K562 (cell line): ENCODE results near the gene S100A4. TPM values are rescaled to one million over a fixed set of nuclear protein-coding genes. Genes with fewer than 3 reads are reported as not detected.

Experiments used
- ATAC-seq: fragments of 200-7000 bp; cut with Tn5 transposase; 3 replicates; pipeline ENCODE4 v1.9.1; 2020; ENCODE audit warnings: moderate library complexity
- BruUV-seq: library from RNA; stranded (reverse); fragments of 400-500 nt; replicated peaks from 2 replicates; lab custom pipeline; 2021; lab: Mats Ljungman, UMichigan
- CTCF ChIA-PET: fragments of 300-600 bp; formaldehyde crosslinking; extraction: SDS; loops from one replicate; lab custom pipeline; 2021; ENCODE audit warnings: low intra/inter-chr PET ratio; lab: Yijun Ruan, JAX
- POLR2A ChIA-PET: fragments of 300-600, 350-650 bp; sonication (Branson Sonifier 250); formaldehyde crosslinking; extraction: SDS; loops from one replicate; lab custom pipeline; 2021; ENCODE audit warnings: antibody characterized with exemption, inconsistent platforms; lab: Yijun Ruan, JAX
- DNase-seq, 4 experiments: peaks; one replicate each; pipeline versions ENCODE4 v3.0.0 to v3.0.0-alpha.2; 2011 to 2018; ENCODE audit warnings: low spot score in 3 of 4, mixed read lengths in 3 of 4; ENCODE audit errors: extremely low read depth in 1 of 4
- FAIRE-seq: peaks from 2 replicates; lab custom pipeline; 2011; peaks lifted over from hg19 to GRCh38; lab: Jason Lieb, UNC
- H2AFZ ChIP-seq: 2 replicates; pipeline ENCODE4 v1.6.0; 2011; ENCODE audit warnings: low read depth, low read length, control low read depth, inconsistent platforms
- H3K27ac ChIP-seq: fragments of 200-600 bp; 3 replicates; pipeline ENCODE4 v1.8.0; 2011; ENCODE audit warnings: low read depth, mild to moderate bottlenecking, control low read depth, inconsistent platforms, low read length, moderate library complexity, mixed read lengths; ENCODE audit errors: extremely low read depth
- H3K27me3 ChIP-seq, 2 experiments: fragments of 300-600 bp in 1 of 2; 2 replicates in 1 of 2; 3 replicates in 1 of 2; pipeline versions ENCODE4 v1.6.0 to v1.8.0; 2011; ENCODE audit warnings: inconsistent platforms in 2 of 2, low read length in 2 of 2, mild to moderate bottlenecking in 1 of 2, mixed read lengths in 1 of 2, moderate library complexity in 1 of 2; ENCODE audit not compliant: control insufficient read depth in 2 of 2, insufficient read depth in 2 of 2
- H3K36me3 ChIP-seq: fragments of 300-600 bp; 3 replicates; pipeline ENCODE4 v1.8.0; 2011; ENCODE audit warnings: mild to moderate bottlenecking, low read length, inconsistent platforms; ENCODE audit not compliant: control insufficient read depth, insufficient read depth
- H3K4me1 ChIP-seq, 2 experiments: fragments of 200-600 bp in 1 of 2; replicated peaks in 1 of 2; 2 replicates in 1 of 2; 3 replicates in 1 of 2; pipeline versions ENCODE4 v1.5.1 to v1.8.0; 2011; ENCODE audit warnings: inconsistent platforms in 2 of 2, low read length in 2 of 2, mild to moderate bottlenecking in 1 of 2, mixed read lengths in 1 of 2, moderate library complexity in 1 of 2; ENCODE audit not compliant: control insufficient read depth in 2 of 2, insufficient read depth in 2 of 2
- H3K4me2 ChIP-seq: 2 replicates; pipeline ENCODE4 v1.6.1; 2011; ENCODE audit warnings: low read length, control low read depth, inconsistent platforms, mixed read lengths; ENCODE audit not compliant: insufficient read depth
- H3K4me3 ChIP-seq: fragments of 200-600 bp; sonication (generic), shearing (Covaris generic); 2 replicates; pipeline ENCODE4 v1.5.1; 2016; ENCODE audit warnings: control low read depth, inconsistent platforms
- H3K79me2 ChIP-seq: fragments of 200-600 bp; 3 replicates; pipeline ENCODE4 v1.8.0; 2011; ENCODE audit warnings: low read length, inconsistent platforms; ENCODE audit not compliant: control insufficient read depth, insufficient read depth
- H3K9ac ChIP-seq, 2 experiments: 2 replicates each; pipeline versions ENCODE4 v1.6.0 to v1.6.1; 2011; ENCODE audit warnings: low read depth in 2 of 2, low read length in 2 of 2, control low read depth in 1 of 2, inconsistent platforms in 1 of 2, mild to moderate bottlenecking in 1 of 2, mixed read lengths in 1 of 2; ENCODE audit not compliant: insufficient read depth in 1 of 2
- H3K9me1 ChIP-seq: one replicate; pipeline ENCODE4 v1.6.0; 2011; ENCODE audit warnings: inconsistent platforms, mild to moderate bottlenecking, low read length, moderate library complexity; ENCODE audit not compliant: control insufficient read depth, insufficient read depth
- H3K9me3 ChIP-seq: replicated peaks from 2 replicates; pipeline ENCODE4 v1.5.1; 2011; ENCODE audit warnings: low read depth, low read length, inconsistent platforms; ENCODE audit not compliant: control insufficient read depth, insufficient read depth
- H4K20me1 ChIP-seq: replicated peaks from 2 replicates; pipeline ENCODE4 v1.6.1; 2011; ENCODE audit warnings: low read length, inconsistent platforms, mixed read lengths; ENCODE audit not compliant: control insufficient read depth, insufficient read depth
- CTBP1 ChIP-seq: fragments of 450-650 bp; IDR thresholded peaks from 2 replicates; pipeline ENCODE4 v1.6.1; 2016; ENCODE audit warnings: borderline replicate concordance
- PKNOX1 ChIP-seq: fragments of 450-650 bp; IDR thresholded peaks from 2 replicates; pipeline ENCODE4 v1.6.1; 2016
- SPI1 ChIP-seq: IDR thresholded peaks from 2 replicates; pipeline ENCODE4 v1.6.1; 2011; ENCODE audit warnings: low read depth, low read length, control low read depth, borderline replicate concordance
- ZZZ3 ChIP-seq: fragments of 450-650 bp; IDR thresholded peaks from 2 replicates; pipeline ENCODE4 v1.6.1; 2016; ENCODE audit warnings: antibody characterized with exemption, mild to moderate bottlenecking, moderate library complexity
- WGBS: fragments of 100-300 bp; shearing (Covaris generic); methylation state at CpG from one replicate; pipeline ENCODE4 v1.1.6; 2016; ENCODE audit warnings: low coverage, mixed read lengths; ENCODE audit not compliant: insufficient coverage; ENCODE audit errors: missing lambda C conversion rate; 5-methylcytosine and 5-hydroxymethylcytosine counted together
- in situ Hi-C: fragments of 300-500 bp; cut with MboI; formaldehyde crosslinking; loops from 4 replicates; pipeline ENCODE4 v1.15.0; 2018; ENCODE audit warnings: inconsistent platforms, mixed read lengths
- intact Hi-C: fragments of 100-400 bp; cut with micrococcal nuclease; formaldehyde crosslinking; loops from 2 replicates; pipeline ENCODE4 v1.14.2; 2022
- polyA plus RNA-seq, 8 experiments: library from polyadenylated mRNA; depleted of rRNA in 4 of 8; stranded (reverse) in 5 of 8; unstranded in 3 of 8; fragments of >200 nt; fragmentation: Nextera tagmentation in 2 of 8; fragmentation: Illumina TruSeq in 1 of 8; extraction: Ambion mirVana in 2 of 8; extraction: Trizol in 1 of 8; gene quantifications; 2 replicates each; pipeline versions ENCODE4 v1.2.1 to v1.2.3, GENCODE V29; 2011 to 2014; ENCODE audit warnings: inconsistent platforms in 1 of 8, missing spikeins in 1 of 8
- total RNA-seq, 7 experiments: library from RNA; depleted of rRNA in 6 of 7; stranded (reverse); fragments of >200 nt in 6 of 7; fragmentation: Illumina TruSeq in 2 of 7; extraction: Trizol in 2 of 7; gene quantifications; 2 replicates each; pipeline versions ENCODE4 v1.2.1 to v1.2.3, GENCODE V29; 2011 to 2021; ENCODE audit warnings: low replicate concordance in 1 of 7
- TF ChIP-seq, protein P1 (sequence below): fragments of 250-450 bp; sonication (Bioruptor Pico); IDR thresholded peaks from 2 replicates; pipeline ENCODE4 v1.8.0; 2021; ENCODE audit warnings: mild to moderate bottlenecking, moderate library complexity

The S100A4 gene
- total and polyA plus RNA-seq, 9 of the 15 experiments (the other 6 are each of a cell fraction or from before 2014, with no cell fraction given): 3.7 to 20.1 (median 11.2) TPM

DNA sequence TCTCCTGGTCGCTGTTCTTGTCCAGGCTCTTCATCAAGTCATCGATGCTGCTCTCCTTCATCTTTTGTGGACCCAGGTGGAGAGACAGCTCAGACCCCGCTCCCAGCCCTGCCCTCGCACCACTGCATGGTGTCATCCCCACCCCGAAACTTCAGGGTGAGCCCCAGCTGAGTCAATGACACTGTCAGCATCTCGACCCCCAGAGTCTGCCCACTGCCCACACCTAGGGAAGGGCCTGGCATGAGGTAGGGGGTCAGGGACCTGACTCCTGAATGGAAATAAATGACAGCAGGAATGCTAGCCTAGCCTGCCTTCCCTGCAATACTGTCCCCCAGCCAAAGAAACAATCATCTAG, 8.3 kb downstream of the S100A4 start:
- no peaks in the 10 kb centered on the region for H3K9me1 ChIP-seq
- no peaks in the 10 kb centered on the region for H4K20me1 ChIP-seq
- no TSS peak for BruUV-seq
- H3K4me1 ChIP-seq: peaks cover 67 to 72% of the 10 kb centered on the region in 2 experiments
- whole genome bisulfite sequencing: 91% methylated on average over 6 of the region's 6 CpGs
- H3K9ac ChIP-seq: peak overlapping the region in 1 of 2 experiments; percentile 62; a peak in 2 of 4 replicates
- in situ Hi-C loops (no loop called here), intact Hi-C loops (no loop called here)
- H3K4me3 ChIP-seq: no peak overlapping the region
- no peak for TF ChIP-seq ZZZ3
- ATAC-seq (no peak), DNase-seq (peak in 1 of 4 experiments; percentile 2), FAIRE-seq (no peak)
- ChIA-PET CTCF (interaction anchor here (1.5 kb wide), 1 partner anchor 32 kb away, joined by 5 read pairs; no protein-coding TSS in a partner anchor), POLR2A (interaction anchor here (0.9 to 1.0 kb wide), 3 partner anchors 8 to 90 kb away, joined by 3 to 4 read pairs (median 3); partner anchors contain the start of genes S100A1, S100A13 and S100A4)
- H3K36me3 ChIP-seq: no peaks in the 10 kb centered on the region
- no peaks in the 10 kb centered on the region; the same call in 2 of the 3 replicates for H3K79me2 ChIP-seq
- no peaks in the 10 kb centered on the region for H3K9me3 ChIP-seq
- no peak overlapping the region for H3K4me2 ChIP-seq
- H2AFZ ChIP-seq: peak overlapping the region; percentile 85; the same call in 1 of the 2 replicates
- no peaks in the 10 kb centered on the region for H3K27me3 ChIP-seq
- H3K27ac ChIP-seq: no peak overlapping the region

- intact Hi-C loops (no loop called here), in situ Hi-C loops (no loop called here)
- Histone ChIP-seq H3K36me3 (no peaks in the 10 kb centered on the region), H3K27ac (0 out of 3 replicates have a peak overlapping the region, but pooled peaks have one; percentile 46), H2AFZ (peak overlapping the region; percentile 85), H3K4me2 (peak overlapping the region; percentile 65), H3K4me1 (peaks cover 66 to 67% of the 10 kb centered on the region in 2 experiments), H3K4me3 (no peak overlapping the region), H3K9me1 (no peaks in the 10 kb centered on the region), H3K27me3 (no peaks in the 10 kb centered on the region), H4K20me1 (no peaks in the 10 kb centered on the region), H3K9ac (peak overlapping the region; percentile 30 to 82; a peak in 3 of 4 replicates), H3K9me3 (no peaks in the 10 kb centered on the region), H3K79me2 (no peaks in the 10 kb centered on the region; the same call in 2 of the 3 replicates)
- ChIA-PET POLR2A (interaction anchor here (0.9 to 1.0 kb wide), 3 partner anchors 9 to 91 kb away, joined by 3 to 4 read pairs (median 3); partner anchors contain the start of genes S100A1, S100A13 and S100A4), CTCF (interaction anchor here (1.5 kb wide), 1 partner anchor 32 kb away, joined by 5 read pairs; no protein-coding TSS in a partner anchor)
- ATAC-seq: no peak
- WGBS: 58% methylated on average over 9 of the region's 9 CpGs
- FAIRE-seq: no peak
- TF ChIP-seq, protein P1, sequence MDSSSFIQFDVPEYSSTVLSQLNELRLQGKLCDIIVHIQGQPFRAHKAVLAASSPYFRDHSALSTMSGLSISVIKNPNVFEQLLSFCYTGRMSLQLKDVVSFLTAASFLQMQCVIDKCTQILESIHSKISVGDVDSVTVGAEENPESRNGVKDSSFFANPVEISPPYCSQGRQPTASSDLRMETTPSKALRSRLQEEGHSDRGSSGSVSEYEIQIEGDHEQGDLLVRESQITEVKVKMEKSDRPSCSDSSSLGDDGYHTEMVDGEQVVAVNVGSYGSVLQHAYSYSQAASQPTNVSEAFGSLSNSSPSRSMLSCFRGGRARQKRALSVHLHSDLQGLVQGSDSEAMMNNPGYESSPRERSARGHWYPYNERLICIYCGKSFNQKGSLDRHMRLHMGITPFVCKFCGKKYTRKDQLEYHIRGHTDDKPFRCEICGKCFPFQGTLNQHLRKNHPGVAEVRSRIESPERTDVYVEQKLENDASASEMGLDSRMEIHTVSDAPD (CRISPR knock-in tag): no peak
- TF ChIP-seq SPI1 (peak; percentile 67; the same call in 1 of the 2 replicates), PKNOX1 (peak; percentile 48; the same call in 1 of the 2 replicates), CTBP1 (peak; percentile 24; the same call in 1 of the 2 replicates)
- DNase-seq: peak in 1 of 4 experiments; percentile 6
- BruUV-seq: no TSS peak
Observed at GRCh38 chr1:153536671-153537375, 8.8 kb downstream of the S100A4 start.
